Stimulated activated CD8-positive, alpha-beta memory T cell treated with anti-CD3 and anti-CD28 coated beads, Interleukin-4, amount 100 ng/mL, for 48 hours (primary cell): Measurements from ENCODE around the gene SLC16A4.

ENCODE experiments used
- DNase-seq: peaks from one replicate; pipeline ENCODE4 v3.0.0-alpha.2; 2020

SLC16A4 gene

DNA sequence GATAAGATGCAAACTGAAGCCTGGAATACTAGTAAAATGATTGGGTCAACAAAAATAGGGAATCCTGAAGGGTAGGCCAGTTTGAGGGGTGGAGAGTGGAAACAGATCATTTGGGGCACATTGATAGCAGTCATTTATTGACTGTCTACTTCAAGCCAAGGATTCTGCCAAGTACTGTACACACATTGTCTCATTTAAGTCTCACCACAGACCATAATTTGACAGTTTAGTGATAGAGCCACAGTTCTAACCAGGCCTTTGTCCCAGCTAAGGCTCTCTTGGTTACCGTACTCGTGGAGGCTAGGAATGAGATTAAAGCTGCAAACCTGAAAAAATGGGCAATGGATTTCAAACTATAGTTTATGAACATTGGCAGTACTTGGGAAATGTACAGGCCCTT is 40.5 kb downstream of the SLC16A4 start:
- DNase-seq = no peak

- DNase-seq = no peak
These were observed 42.1 kb downstream of the SLC16A4 start for GRCh38 chr1:110348771-110349170.

DNA sequence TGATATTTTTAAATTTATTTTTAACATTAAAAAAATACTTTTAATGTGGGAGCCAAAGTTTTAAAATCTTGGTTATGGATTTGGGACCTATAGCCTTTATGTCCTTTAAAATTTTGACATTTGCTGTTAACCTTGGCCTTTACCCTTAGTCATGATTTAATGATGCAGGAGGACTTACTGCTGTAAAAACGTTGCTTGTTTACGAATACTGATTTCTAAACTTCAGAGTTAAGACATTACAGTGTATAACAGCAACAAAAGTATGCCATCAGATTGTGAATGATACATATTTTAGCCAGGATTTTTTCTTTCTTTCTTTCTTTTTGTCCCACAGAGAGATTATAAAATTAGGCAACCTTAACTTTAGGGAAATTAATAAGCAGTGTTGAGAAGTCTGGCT is 42.8 kb downstream of the SLC16A4 start:
- no peak for DNase-seq

- DNase-seq = no peak
These were observed 43.5 kb downstream of the SLC16A4 start for GRCh38 chr1:110347182-110347893.

GRCh38 chr1:110346690-110347089 is 44.1 kb downstream of the SLC16A4 start:
- no peak for DNase-seq

DNA sequence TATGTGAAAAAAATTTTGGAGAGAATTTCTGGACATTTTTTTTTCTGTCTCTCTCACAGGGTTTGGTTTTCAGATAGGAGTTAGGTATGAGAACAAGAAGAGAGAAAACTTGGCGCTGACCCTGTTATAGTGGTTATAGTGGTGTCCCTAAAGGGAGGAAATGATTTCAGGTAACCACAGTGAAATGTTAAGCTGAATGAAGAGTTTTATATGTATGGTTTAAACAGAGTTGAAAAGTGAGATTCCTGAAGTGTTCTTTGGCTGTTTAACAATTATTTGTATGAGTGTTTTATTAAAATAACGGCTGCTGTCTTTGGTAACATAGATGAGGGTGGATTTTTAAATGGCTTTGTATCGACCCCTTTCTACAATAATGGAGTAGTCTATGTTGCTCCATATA is 45.3 kb downstream of the SLC16A4 start:
- DNase-seq = no peak

DNA sequence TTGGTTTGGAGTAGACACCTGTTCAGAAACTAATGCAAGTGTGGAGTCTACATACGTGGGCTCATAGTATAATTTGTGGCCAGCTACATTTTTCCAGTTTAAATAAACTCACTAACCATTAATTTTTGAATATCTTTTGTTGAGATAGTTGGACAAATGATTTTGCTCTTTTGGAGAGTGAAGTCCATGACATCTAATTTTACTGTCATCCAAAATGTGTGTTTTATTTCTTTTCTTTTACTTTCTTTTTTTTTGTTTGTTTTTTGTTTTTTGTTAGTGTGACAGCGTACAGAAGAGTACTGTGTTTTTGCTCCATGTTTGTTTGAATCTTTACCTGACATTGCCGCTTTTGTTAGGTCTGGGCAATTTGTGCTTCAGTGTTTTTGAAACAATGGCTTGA is 46.7 kb downstream of the SLC16A4 start:
- no peak for DNase-seq

GRCh38 chr1:110343249-110343648 is 47.6 kb downstream of the SLC16A4 start:
- DNase-seq = no peak

GRCh38 chr1:110341872-110342331 is 48.9 kb downstream of the SLC16A4 start:
- no peak for DNase-seq

DNA sequence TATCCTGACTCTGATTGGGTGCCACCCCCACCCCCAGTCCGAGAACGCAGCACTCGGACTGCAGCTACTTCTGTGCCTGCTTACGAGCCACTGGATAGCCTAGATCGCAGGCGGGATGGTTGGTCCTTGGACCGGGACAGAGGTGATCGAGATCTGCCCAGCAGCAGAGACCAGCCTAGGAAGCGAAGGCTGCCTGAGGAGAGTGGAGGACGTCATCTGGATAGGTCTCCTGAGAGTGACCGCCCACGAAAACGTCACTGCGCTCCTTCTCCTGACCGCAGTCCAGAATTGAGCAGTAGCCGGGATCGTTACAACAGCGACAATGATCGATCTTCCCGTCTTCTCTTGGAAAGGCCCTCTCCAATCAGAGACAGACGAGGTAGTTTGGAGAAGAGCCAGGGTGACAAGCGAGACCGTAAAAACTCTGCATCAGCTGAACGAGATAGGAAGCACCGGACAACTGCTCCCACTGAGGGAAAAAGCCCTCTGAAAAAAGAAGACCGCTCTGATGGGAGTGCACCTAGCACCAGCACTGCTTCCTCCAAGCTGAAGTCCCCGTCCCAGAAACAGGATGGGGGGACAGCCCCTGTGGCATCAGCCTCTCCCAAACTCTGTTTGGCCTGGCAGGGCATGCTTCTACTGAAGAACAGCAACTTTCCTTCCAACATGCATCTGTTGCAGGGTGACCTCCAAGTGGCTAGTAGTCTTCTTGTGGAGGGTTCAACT is 49.5 kb downstream of the SLC16A4 start:
- DNase-seq = no peak

DNA sequence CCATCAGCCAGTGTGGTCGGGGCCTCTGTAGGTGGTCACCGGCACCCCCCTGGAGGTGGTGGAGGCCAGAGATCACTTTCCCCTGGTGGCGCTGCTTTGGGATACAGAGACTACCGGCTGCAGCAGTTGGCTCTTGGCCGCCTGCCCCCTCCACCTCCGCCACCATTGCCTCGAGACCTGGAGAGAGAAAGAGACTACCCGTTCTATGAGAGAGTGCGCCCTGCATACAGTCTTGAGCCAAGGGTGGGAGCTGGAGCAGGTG is 50.7 kb downstream of the SLC16A4 start:
- no peak for DNase-seq

- DNase-seq = peak; percentile 74
These were observed 51.2 kb downstream of the SLC16A4 start for GRCh38 chr1:110339407-110340206.

DNA sequence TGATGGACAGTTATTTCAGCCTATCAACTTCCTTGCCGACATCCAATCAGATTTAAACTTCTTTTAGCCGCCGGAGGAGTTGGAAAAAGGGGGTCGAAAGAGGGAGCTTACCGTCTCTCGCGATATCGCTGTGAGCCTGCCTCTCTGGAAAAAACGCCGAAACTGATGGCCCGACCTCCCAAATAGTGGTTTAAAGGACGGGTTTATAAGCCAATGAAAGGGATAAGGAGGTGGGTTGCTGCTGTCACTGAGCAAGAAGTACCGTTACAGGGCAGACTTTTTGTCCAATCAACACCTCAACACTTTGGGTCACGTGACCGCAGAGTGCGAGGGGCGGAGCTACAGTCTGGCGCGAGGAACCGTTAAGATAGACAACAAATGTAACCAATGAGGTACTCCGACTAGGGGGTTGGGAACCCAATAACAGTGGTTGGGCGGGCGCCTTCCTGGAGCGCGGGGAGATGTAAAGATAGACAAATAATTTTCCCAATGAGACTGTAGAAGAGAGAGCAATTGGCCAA is 51.9 kb downstream of the SLC16A4 start, which contains the start of gene RBM15:
TSS of gene RBM15 (plus strand) at position 492 of the 521 bp plus-strand sequence. CDS start at position 521, 29 bp downstream.
- peak; percentile 94 for DNase-seq

- peak; percentile 96 for DNase-seq
These were observed 52.4 kb downstream of the SLC16A4 start for GRCh38 chr1:110338309-110338885.

GRCh38 chr1:110337704-110338308 is 53.0 kb downstream of the SLC16A4 start:
- peak; percentile 67 for DNase-seq

GRCh38 chr1:110336300-110337039 is 54.4 kb downstream of the SLC16A4 start:
- no peak for DNase-seq

GRCh38 chr1:110335265-110335664 is 55.6 kb downstream of the SLC16A4 start:
- DNase-seq = no peak

GRCh38 chr1:110328700-110329099 is 62.1 kb downstream of the SLC16A4 start:
- no peak for DNase-seq

- no peak for DNase-seq
These were observed 62.6 kb downstream of the SLC16A4 start for GRCh38 chr1:110328274-110328673.

DNA sequence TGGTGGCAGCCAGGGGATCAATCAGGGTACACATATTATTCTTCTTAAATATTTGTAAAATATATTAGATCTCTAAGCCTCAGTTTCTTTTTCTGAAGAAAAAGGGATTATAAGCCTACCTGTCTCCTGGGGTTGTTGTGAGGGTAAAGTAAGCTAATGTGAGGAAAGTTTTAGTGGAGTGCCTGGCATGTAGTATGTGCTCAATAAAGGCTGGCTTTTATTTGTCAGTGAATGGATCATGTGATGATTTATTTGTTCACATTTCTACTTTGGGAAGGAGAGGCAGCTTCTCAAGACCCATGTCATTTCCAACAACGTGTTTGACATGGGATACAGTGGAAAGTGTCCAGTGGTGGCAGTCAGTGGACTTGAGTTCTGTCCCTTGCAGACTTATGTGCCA is 64.0 kb downstream of the SLC16A4 start:
- no peak for DNase-seq

GRCh38 chr1:110324667-110325066 is 66.2 kb downstream of the SLC16A4 start:
- no peak for DNase-seq

- no peak for DNase-seq
These were observed 69.0 kb downstream of the SLC16A4 start for GRCh38 chr1:110321846-110322245.
